SK-N-MC (cell line): ENCODE data around the gene WIPF3.

ENCODE experiments used
- EZH2 ChIP-seq: fragments of 200-600 bp; sonication (generic); IDR thresholded peaks from one replicate; pipeline ENCODE4 v1.6.1; 2017; ENCODE audit warnings: antibody characterized with exemption
- POLR2AphosphoS5 ChIP-seq: IDR thresholded peaks from 2 replicates; pipeline ENCODE4 v1.6.1; 2012; ENCODE audit warnings: mild to moderate bottlenecking, low read depth, low read length, borderline replicate concordance

- TF ChIP-seq EZH2 (no peak), POLR2AphosphoS5 (no peak)
Measured at GRCh38 chr7:29805031-29805430, 1.3 kb upstream of the WIPF3 start.
